ENCODE results near the gene BANK1.

DNA sequence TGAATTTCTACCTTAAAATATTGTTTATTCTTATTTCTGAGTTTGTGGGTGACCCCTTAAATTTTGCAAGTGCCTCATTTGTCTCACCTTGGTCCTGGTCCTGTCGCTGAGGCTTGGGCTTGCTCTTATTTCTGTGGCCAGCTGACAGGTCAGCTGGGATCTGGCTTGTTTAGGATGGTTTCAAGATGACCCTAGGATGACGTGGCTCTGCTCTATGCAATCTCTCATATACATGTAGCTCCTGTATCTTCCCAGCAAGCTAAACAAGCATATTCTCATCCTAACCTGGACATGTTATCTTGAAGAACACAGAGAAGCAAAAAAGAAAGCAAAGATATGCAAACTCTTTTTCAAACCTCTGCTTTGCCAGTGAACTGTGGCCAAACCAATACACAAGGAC, 158.4 kb downstream of the BANK1 start:
- TF ChIP-seq CTCF (IDR thresholded peaks at IDR 0.05) (no peak), POLR2A (IDR thresholded peaks at IDR 0.05) (no peak)
